HCT116 (cell line): ENCODE measurements around the gene MRS2. TPM values are rescaled to one million over a fixed set of nuclear protein-coding genes. Genes with fewer than 3 reads are reported as not detected.

ENCODE experiments used
- ATAC-seq: fragments of 200-7000 bp; cut with Tn5 transposase; 2 replicates; pipeline ENCODE4 v1.9.1; 2020; ENCODE audit warnings: mild to moderate bottlenecking, moderate library complexity
- BruUV-seq: library from RNA; stranded (reverse); fragments of 400-500 nt; replicated peaks from 2 replicates; lab custom pipeline; 2021; lab: Mats Ljungman, UMichigan
- CTCF ChIA-PET: fragments of 300-600 bp; sonication (Branson Sonifier 250); formaldehyde crosslinking; loops from one replicate; lab custom pipeline; 2021; ENCODE audit warnings: antibody characterized with exemption; lab: Charles Lee
- POLR2A ChIA-PET: fragments of 300-600, 350-600 bp; sonication (Branson Sonifier 250); formaldehyde crosslinking; loops from one replicate; lab custom pipeline; 2021; ENCODE audit warnings: antibody characterized with exemption; lab: Charles Lee
- RAD21 ChIA-PET, 2 experiments: fragments of 300-600 bp; sonication (Branson Sonifier 250); formaldehyde crosslinking; loops; one replicate each; lab custom pipeline; 2023; ENCODE audit warnings: low total read pairs in 2 of 2; ENCODE audit not compliant: uncharacterized antibody in 2 of 2, unreplicated experiment in 2 of 2, low non-redundant PET in 1 of 2; lab: Charles Lee
- DNase-seq: peaks from one replicate; pipeline ENCODE4 v3.0.0-alpha.2; 2010; ENCODE audit warnings: low read depth, low spot score
- H2AFZ ChIP-seq: fragments of 200-600 bp; shearing (Covaris generic), sonication (generic); 2 replicates; pipeline ENCODE4 v1.6.1; 2017; ENCODE audit warnings: low read depth, mixed run types, mixed read lengths, antibody characterized with exemption, low read length; ENCODE audit not compliant: poor library complexity, severe bottlenecking
- H3K27ac ChIP-seq: 2 replicates; pipeline ENCODE4 v1.5.1; 2012; ENCODE audit warnings: low read depth, low read length
- H3K27me3 ChIP-seq: fragments of 200-600 bp; sonication (generic); 2 replicates; pipeline ENCODE4 v1.6.1; 2016; ENCODE audit warnings: mixed run types, low read length, mixed read lengths; ENCODE audit not compliant: insufficient read depth
- H3K36me3 ChIP-seq, 2 experiments: fragments of 200-500 bp in 1 of 2; fragments of 200-600 bp in 1 of 2; sonication (Bioruptor generic) in 1 of 2; sonication (generic) in 1 of 2; 2 replicates each; pipeline versions ENCODE4 v1.5.1 to v1.6.1; 2014 to 2016; ENCODE audit warnings: low read length in 2 of 2, inconsistent platforms in 1 of 2, mixed read lengths in 1 of 2, mixed run types in 1 of 2; ENCODE audit not compliant: insufficient read depth in 2 of 2, control insufficient read depth in 1 of 2
- H3K4me1 ChIP-seq, 2 experiments: fragments of 200-600 bp in 1 of 2; sonication (generic) in 1 of 2; 2 replicates each; pipeline versions ENCODE4 v1.5.1 to v1.6.1; 2012 to 2017; ENCODE audit warnings: low read length in 2 of 2, inconsistent platforms in 1 of 2, mild to moderate bottlenecking in 1 of 2, mixed read lengths in 1 of 2, mixed run types in 1 of 2, moderate library complexity in 1 of 2; ENCODE audit not compliant: insufficient read depth in 2 of 2, control insufficient read depth in 1 of 2
- H3K4me2 ChIP-seq: fragments of 200-600 bp; sonication (generic); 2 replicates; pipeline ENCODE4 v1.6.1; 2017; ENCODE audit warnings: mixed run types, low read length, mixed read lengths
- H3K4me3 ChIP-seq, 2 experiments: fragments of 200-600 bp in 1 of 2; sonication (generic) in 1 of 2; replicated peaks in 1 of 2; 2 replicates each; pipeline ENCODE4 v1.5.1; 2011 to 2016; ENCODE audit warnings: low read length in 2 of 2, control low read depth in 1 of 2, low read depth in 1 of 2, mild to moderate bottlenecking in 1 of 2, mixed read lengths in 1 of 2, mixed run types in 1 of 2
- H3K79me2 ChIP-seq: fragments of 200-600 bp; sonication (generic); 2 replicates; pipeline ENCODE4 v1.6.1; 2017; ENCODE audit warnings: mild to moderate bottlenecking, mixed run types, low read length, moderate library complexity, mixed read lengths; ENCODE audit not compliant: insufficient read depth
- H3K9ac ChIP-seq: fragments of 200-600 bp; sonication (generic); 2 replicates; pipeline ENCODE4 v1.6.1; 2016; ENCODE audit warnings: low read length, mixed read lengths
- H3K9me2 ChIP-seq: fragments of 200-600 bp; sonication (generic), shearing (Covaris generic); 2 replicates; pipeline ENCODE4 v1.6.1; 2017; ENCODE audit warnings: mixed run types, mild to moderate bottlenecking, moderate library complexity; ENCODE audit not compliant: insufficient read depth
- H3K9me3 ChIP-seq, 2 experiments: fragments of 200-500 bp in 1 of 2; fragments of 200-600 bp in 1 of 2; sonication (Bioruptor generic) in 1 of 2; sonication (generic) in 1 of 2; 2 replicates each; pipeline ENCODE4 v1.6.1; 2014 to 2017; ENCODE audit warnings: low read length in 2 of 2, mixed read lengths in 2 of 2, inconsistent platforms in 1 of 2, low read depth in 1 of 2, mild to moderate bottlenecking in 1 of 2, mixed run types in 1 of 2, moderate library complexity in 1 of 2; ENCODE audit not compliant: control insufficient read depth in 1 of 2, insufficient read depth in 1 of 2
- H4K20me1 ChIP-seq: fragments of 200-600 bp; sonication (generic), shearing (Covaris generic); 2 replicates; pipeline ENCODE4 v1.6.1; 2017; ENCODE audit warnings: mixed run types, mild to moderate bottlenecking, moderate library complexity; ENCODE audit not compliant: insufficient read depth
- CTCF ChIP-seq, 3 experiments: fragments of 200-600 bp in 1 of 3; sonication (generic) in 1 of 3; IDR thresholded peaks in 2 of 3; conservative IDR thresholded peaks in 1 of 3; 2 replicates each; pipeline ENCODE4 v1.5.1; 2012 to 2017; ENCODE audit warnings: low read depth in 2 of 3, low read length in 2 of 3, antibody characterized with exemption in 1 of 3, borderline replicate concordance in 1 of 3, control low read depth in 1 of 3, mild to moderate bottlenecking in 1 of 3, mixed read lengths in 1 of 3, mixed run types in 1 of 3, moderate library complexity in 1 of 3; ENCODE audit not compliant: insufficient read depth in 1 of 3
- ELF1 ChIP-seq: IDR thresholded peaks from 2 replicates; pipeline ENCODE4 v1.6.1; 2012; ENCODE audit warnings: low read depth, borderline replicate concordance
- EZH2phosphoT487 ChIP-seq: fragments of 200-600 bp; IDR thresholded peaks from 2 replicates; pipeline ENCODE4 v1.6.1; 2018; ENCODE audit warnings: antibody characterized with exemption, borderline replicate concordance
- SP1 ChIP-seq: IDR thresholded peaks from 2 replicates; pipeline ENCODE4 v1.6.1; 2012; ENCODE audit warnings: low read depth
- YY1 ChIP-seq: IDR thresholded peaks from 2 replicates; pipeline ENCODE4 v1.6.1; 2011; ENCODE audit warnings: low read length, low read depth, moderate library complexity, mild to moderate bottlenecking; ENCODE audit not compliant: insufficient replicate concordance; ENCODE audit errors: extremely low read depth
- intact Hi-C: fragments of 100-400 bp; cut with micrococcal nuclease; formaldehyde crosslinking; loops from 2 replicates; pipeline ENCODE4 v1.10.0; 2022
- total RNA-seq: library from RNA; stranded (reverse); gene quantifications from one replicate; pipeline ENCODE4 v1.2.1, GENCODE V29; 2021; ENCODE audit not compliant: unreplicated experiment

Gene MRS2
- total RNA-seq, 1 experiment from 2014 or later, result 39.9 TPM

GRCh38 chr6:24441599-24441904 is 38.8 kb downstream of the MRS2 start:
- no peak overlapping the region for H3K9ac ChIP-seq
- H3K4me1 ChIP-seq, result no peaks in the 10 kb centered on the region
- H4K20me1 ChIP-seq, result no peaks in the 10 kb centered on the region
- no peaks in the 10 kb centered on the region for H3K36me3 ChIP-seq
- H3K4me2 ChIP-seq, result no peak overlapping the region
- no TSS peak for BruUV-seq
- intact Hi-C loops, result no loop called here
- no peak overlapping the region for H2AFZ ChIP-seq
- H3K27ac ChIP-seq, result no peak overlapping the region
- no peaks in the 10 kb centered on the region for H3K9me2 ChIP-seq
- H3K27me3 ChIP-seq, result no peaks in the 10 kb centered on the region
- CTCF ChIA-PET, result no interaction called here
- no peaks in the 10 kb centered on the region for H3K79me2 ChIP-seq
- TF ChIP-seq SP1, result no peak
- no peak for TF ChIP-seq ELF1
- TF ChIP-seq YY1, result no peak
- TF ChIP-seq EZH2phosphoT487, result no peak
- RAD21 ChIA-PET, result no interaction called here
- POLR2A ChIA-PET, result no interaction called here
- no peak for ATAC-seq
- DNase-seq, result no peak
- no peaks in the 10 kb centered on the region for H3K9me3 ChIP-seq
- H3K4me3 ChIP-seq, result no peak overlapping the region

- no peaks in the 10 kb centered on the region for H4K20me1 ChIP-seq
- intact Hi-C loops, result no loop called here
- H3K9me2 ChIP-seq, result no peaks in the 10 kb centered on the region
- no peak for ATAC-seq
- no peaks in the 10 kb centered on the region for H3K79me2 ChIP-seq
- no peaks in the 10 kb centered on the region for H3K36me3 ChIP-seq
- H3K9me3 ChIP-seq, result no peaks in the 10 kb centered on the region
- H2AFZ ChIP-seq, result no peak overlapping the region
- DNase-seq, result no peak
- H3K27me3 ChIP-seq, result no peaks in the 10 kb centered on the region
- no peak overlapping the region for H3K4me2 ChIP-seq
- H3K9ac ChIP-seq, result no peak overlapping the region
- ChIA-PET RAD21 (no interaction called here), POLR2A (no interaction called here), CTCF (no interaction called here)
- BruUV-seq, result no TSS peak
- no peak overlapping the region for H3K27ac ChIP-seq
- TF ChIP-seq CTCF (IDR thresholded peaks at IDR 0.05 in 2 of 3, conservative IDR thresholded peaks at IDR 0.05 in 1 of 3; ENCODE audit: borderline replicate concordance in 1 of 3, insufficient read depth in 1 of 3, low read depth in 2 of 3, low read length in 2 of 3), result no peak
- TF ChIP-seq, all 23 proteins: peak for 0
- Histone ChIP-seq H3K4me1 (no peaks in the 10 kb centered on the region), H3K4me3 (no peak overlapping the region)
Observed at GRCh38 chr6:24444588-24444987, 41.9 kb downstream of the MRS2 start.
